Prostate gland (tissue), 2 donors: ENCODE data around the gene IQGAP1. TPM values are rescaled to one million over a fixed set of nuclear protein-coding genes. Genes with fewer than 3 reads are reported as not detected.

ENCODE experiments used
- DNase-seq: peaks from one replicate; pipeline ENCODE4 v3.0.0-alpha.2; 2019; ENCODE audit warnings: low spot score
- H3K27ac ChIP-seq, 2 donors: fragments of 200-600 bp; sonication (generic); 2 replicates each; pipeline ENCODE4 v1.5.1; 2017 to 2019
- H3K27me3 ChIP-seq: fragments of 200-600 bp; sonication (generic); replicated peaks from 2 replicates; pipeline ENCODE4 v1.5.1; 2019; ENCODE audit not compliant: insufficient read depth
- H3K36me3 ChIP-seq, 2 donors: fragments of 200-600 bp; sonication (generic); 1 replicate in 1 of 2; 2 replicates in 1 of 2; pipeline versions ENCODE4 v1.5.1 to v1.8.1; 2017 to 2019
- H3K4me1 ChIP-seq: fragments of 200-600 bp; sonication (generic); replicated peaks from 2 replicates; pipeline ENCODE4 v1.5.1; 2019
- H3K4me3 ChIP-seq, 2 donors: fragments of 200-600 bp; sonication (generic); 2 replicates each; pipeline ENCODE4 v1.5.1; 2017 to 2019
- H3K9me3 ChIP-seq: fragments of 200-600 bp; sonication (generic); 2 replicates; pipeline ENCODE4 v1.5.1; 2017
- POLR2A ChIP-seq: fragments of 450-650 bp; IDR thresholded peaks from one replicate; pipeline ENCODE4 v1.6.1; 2016; ENCODE audit warnings: antibody characterized with exemption, mild to moderate bottlenecking
- POLR2AphosphoS5 ChIP-seq: sonication (generic); formaldehyde crosslinking; IDR thresholded peaks from one replicate; pipeline ENCODE4 v1.6.1; 2017; ENCODE audit warnings: antibody characterized with exemption
- WGBS: methylation state at CpG from one replicate; pipeline ENCODE4 v1.1.5; 2018; 5-methylcytosine and 5-hydroxymethylcytosine counted together
- intact Hi-C: fragments of 100-400 bp; cut with DNase I; formaldehyde crosslinking; loops from one replicate; pipeline ENCODE4 v1.14.2; 2022
- total RNA-seq, 2 donors: library from RNA; depleted of rRNA; stranded (reverse); fragments of >200 nt; gene quantifications; one replicate each; pipeline ENCODE4 v1.1.0, GENCODE V29; 2016
- TF ChIP-seq, protein P1 (sequence below), 4 experiments: fragments of 200-600 bp in 2 of 4; fragments of 450-650 bp in 2 of 4; sonication (generic) in 2 of 4; IDR thresholded peaks; 1 replicate in 3 of 4; 2 replicates in 1 of 4; pipeline ENCODE4 v1.5.1; 2016 to 2019; ENCODE audit warnings: antibody characterized with exemption in 4 of 4, mild to moderate bottlenecking in 2 of 4, moderate library complexity in 2 of 4

IQGAP1 gene
- total RNA-seq, 2 donors from 2014 or later: 131 to 155 TPM

DNA sequence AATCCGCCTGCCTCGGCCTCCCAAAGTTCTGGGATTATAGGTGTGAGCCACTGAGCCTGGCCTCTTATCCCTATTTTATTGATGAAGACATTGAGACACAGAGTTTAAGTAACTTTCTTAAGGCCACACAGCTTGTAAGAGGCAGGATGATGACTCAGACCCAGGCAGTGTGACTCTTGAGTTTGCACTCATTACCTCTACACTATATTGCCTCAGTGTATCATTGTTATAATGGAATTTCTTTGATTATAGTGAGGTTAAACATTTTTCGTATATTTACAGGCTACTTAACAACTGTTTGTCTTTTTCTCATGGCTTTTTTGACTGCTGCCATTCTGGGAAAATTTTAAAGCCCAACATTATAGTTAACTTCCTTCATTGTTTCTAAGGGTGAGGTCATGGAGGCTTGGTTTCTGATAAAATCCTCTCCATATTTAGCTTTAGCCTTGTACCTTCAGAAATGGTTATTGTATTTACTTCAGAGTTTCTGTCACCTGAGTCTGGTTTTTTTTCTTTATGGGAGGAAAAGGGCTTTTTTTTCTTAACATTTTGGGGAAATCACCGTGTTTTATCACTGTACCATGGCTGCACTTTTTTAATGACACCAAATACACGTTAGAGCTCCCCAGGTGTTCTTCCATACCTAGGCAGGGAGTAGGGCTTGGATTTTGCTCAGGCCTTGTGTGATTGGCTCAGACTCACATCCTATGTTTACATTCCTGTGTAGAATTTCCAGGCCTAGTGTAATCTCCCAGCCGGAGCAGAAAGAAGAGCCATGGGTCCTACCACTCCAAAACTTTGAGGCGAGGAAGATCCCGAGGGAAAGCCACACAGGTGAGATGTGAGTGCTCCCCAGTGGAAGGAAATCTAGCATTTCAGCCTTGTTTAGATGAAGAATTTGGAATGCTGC, 29.7 kb upstream of the IQGAP1 start:
- H3K4me3 ChIP-seq: no peak overlapping the region
- H3K36me3 ChIP-seq: no peaks in the 10 kb centered on the region
- no peak overlapping the region for H3K27ac ChIP-seq
- WGBS: 65% methylated on average over 8 of the region's 8 CpGs
- H3K4me1 ChIP-seq: no peaks in the 10 kb centered on the region
- TF ChIP-seq, protein P1, sequence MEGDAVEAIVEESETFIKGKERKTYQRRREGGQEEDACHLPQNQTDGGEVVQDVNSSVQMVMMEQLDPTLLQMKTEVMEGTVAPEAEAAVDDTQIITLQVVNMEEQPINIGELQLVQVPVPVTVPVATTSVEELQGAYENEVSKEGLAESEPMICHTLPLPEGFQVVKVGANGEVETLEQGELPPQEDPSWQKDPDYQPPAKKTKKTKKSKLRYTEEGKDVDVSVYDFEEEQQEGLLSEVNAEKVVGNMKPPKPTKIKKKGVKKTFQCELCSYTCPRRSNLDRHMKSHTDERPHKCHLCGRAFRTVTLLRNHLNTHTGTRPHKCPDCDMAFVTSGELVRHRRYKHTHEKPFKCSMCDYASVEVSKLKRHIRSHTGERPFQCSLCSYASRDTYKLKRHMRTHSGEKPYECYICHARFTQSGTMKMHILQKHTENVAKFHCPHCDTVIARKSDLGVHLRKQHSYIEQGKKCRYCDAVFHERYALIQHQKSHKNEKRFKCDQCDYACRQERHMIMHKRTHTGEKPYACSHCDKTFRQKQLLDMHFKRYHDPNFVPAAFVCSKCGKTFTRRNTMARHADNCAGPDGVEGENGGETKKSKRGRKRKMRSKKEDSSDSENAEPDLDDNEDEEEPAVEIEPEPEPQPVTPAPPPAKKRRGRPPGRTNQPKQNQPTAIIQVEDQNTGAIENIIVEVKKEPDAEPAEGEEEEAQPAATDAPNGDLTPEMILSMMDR (IDR thresholded peaks at IDR 0.05): no peak
- TF ChIP-seq POLR2A (no peak), POLR2AphosphoS5 (no peak)
- no peaks in the 10 kb centered on the region for H3K27me3 ChIP-seq
- intact Hi-C loops: no loop called here
- no peak for DNase-seq
- H3K9me3 ChIP-seq: no peaks in the 10 kb centered on the region

DNA sequence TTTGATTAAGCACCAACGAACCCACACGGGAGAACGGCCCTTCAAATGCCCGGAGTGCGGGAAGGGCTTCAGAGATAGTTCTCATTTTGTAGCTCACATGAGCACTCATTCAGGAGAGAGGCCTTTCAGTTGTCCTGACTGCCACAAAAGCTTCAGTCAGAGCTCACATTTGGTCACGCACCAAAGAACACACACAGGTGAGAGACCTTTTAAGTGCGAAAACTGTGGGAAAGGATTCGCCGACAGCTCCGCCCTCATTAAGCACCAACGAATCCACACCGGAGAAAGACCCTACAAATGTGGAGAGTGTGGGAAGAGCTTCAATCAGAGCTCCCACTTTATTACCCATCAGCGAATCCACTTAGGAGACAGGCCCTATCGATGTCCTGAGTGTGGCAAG, 27.3 kb upstream of the IQGAP1 start:
- 81% methylated on average over 14 of the region's 14 CpGs for WGBS
- intact Hi-C loops: loop anchor here (5.0 kb wide), 2 partner anchors 102 to 122 kb away; no protein-coding TSS in a partner anchor
- no peak overlapping the region for H3K4me3 ChIP-seq
- no peaks in the 10 kb centered on the region for H3K9me3 ChIP-seq
- H3K36me3 ChIP-seq: no peaks in the 10 kb centered on the region
- DNase-seq: no peak
- no peak overlapping the region for H3K27ac ChIP-seq
- TF ChIP-seq, protein P1 (IDR thresholded peaks at IDR 0.05): no peak
- TF ChIP-seq POLR2AphosphoS5 (no peak), POLR2A (no peak)
- no peaks in the 10 kb centered on the region for H3K4me1 ChIP-seq
- no peaks in the 10 kb centered on the region for H3K27me3 ChIP-seq

DNA sequence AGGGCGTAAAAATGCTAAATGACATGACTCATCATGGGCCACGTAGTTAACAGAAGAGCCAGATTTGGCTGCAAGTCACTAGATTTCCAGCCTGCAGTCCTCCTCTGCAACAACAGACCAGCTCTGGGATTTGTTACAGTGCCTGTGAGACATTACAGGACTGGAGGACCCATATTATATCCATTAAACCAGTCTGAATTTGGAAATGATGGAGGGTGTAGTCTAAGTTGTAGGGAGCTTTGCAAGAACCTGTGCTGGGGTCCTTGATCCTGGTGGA, 25.2 kb upstream of the IQGAP1 start:
- Histone ChIP-seq H3K4me1 (no peaks in the 10 kb centered on the region), H3K4me3 (no peak overlapping the region), H3K27ac (no peak overlapping the region), H3K27me3 (no peaks in the 10 kb centered on the region), H3K36me3 (no peaks in the 10 kb centered on the region), H3K9me3 (no peaks in the 10 kb centered on the region)
- intact Hi-C loops: loop anchor here (5.0 kb wide), 2 partner anchors 99 to 119 kb away; no protein-coding TSS in a partner anchor
- DNase-seq: no peak
- 47% methylated on average over 2 of the region's 2 CpGs for WGBS
- TF ChIP-seq, protein P1 (IDR thresholded peaks at IDR 0.05): no peak
- TF ChIP-seq POLR2AphosphoS5: no peak
- no peak for TF ChIP-seq POLR2A

DNA sequence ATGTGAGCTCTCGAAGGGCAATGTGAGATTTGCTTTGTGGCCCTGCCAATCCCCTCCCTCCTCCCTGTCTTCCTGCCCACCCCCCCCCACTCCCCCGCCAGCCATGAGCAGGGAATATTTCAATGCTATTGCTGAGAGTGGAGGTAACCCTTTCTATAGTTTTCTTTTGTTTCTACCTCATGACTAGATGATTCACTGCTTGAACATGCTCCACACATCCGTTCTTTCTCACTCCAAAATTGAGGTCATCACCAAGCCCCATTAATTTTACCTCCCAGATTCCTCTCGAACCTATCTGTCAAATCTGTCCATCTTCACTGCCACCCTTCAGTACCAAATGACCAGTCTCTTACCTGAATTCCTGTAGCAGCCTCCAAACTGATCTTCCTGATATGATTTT, 23.8 kb upstream of the IQGAP1 start:
- Histone ChIP-seq H3K27ac (no peak overlapping the region), H3K4me3 (no peak overlapping the region), H3K4me1 (no peaks in the 10 kb centered on the region), H3K27me3 (no peaks in the 10 kb centered on the region), H3K9me3 (no peaks in the 10 kb centered on the region), H3K36me3 (no peaks in the 10 kb centered on the region)
- no peak for DNase-seq
- intact Hi-C loops: loop anchor here (5.0 kb wide), 2 partner anchors 98 to 118 kb away; no protein-coding TSS in a partner anchor
- no peak for TF ChIP-seq POLR2AphosphoS5
- TF ChIP-seq POLR2A: no peak
- WGBS: 47% methylated on average over 4 of the region's 4 CpGs

DNA sequence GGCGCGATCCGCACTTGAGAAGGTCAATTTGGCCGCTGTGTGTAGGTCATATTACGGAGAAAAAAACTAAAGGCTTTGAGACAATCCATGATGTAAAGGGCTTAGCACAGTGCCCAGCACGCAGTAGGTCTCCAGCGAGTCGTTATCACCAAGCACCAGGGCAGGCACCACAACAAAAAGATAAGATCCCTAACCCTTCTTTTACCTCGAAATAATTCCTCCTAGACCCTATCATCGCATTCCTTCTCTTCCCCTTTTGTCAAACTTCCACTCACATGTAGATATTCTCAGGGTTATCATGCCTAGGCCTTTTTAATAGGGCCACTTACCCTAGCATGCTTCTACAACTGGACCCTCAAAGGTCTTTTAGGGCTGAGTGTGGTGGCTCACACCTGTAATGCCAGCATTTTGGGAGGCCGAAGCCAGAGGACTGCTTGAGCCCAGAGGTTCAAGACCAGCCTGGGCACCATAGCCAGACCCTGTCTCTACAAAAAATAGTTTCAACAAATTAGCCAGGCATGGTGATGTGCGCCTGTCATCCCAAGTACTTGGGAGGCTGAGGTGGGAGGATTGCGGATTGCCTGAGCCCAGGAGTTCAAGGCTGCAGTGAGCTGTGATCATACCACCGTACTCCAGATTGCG, 22.5 kb upstream of the IQGAP1 start:
- TF ChIP-seq POLR2A (no peak), POLR2AphosphoS5 (no peak)
- TF ChIP-seq, protein P1 (IDR thresholded peaks at IDR 0.05): no peak
- H3K4me3 ChIP-seq: no peak overlapping the region
- intact Hi-C loops: no loop called here
- no peak for DNase-seq
- no peaks in the 10 kb centered on the region for H3K9me3 ChIP-seq
- no peaks in the 10 kb centered on the region for H3K4me1 ChIP-seq
- H3K27me3 ChIP-seq: no peaks in the 10 kb centered on the region
- H3K36me3 ChIP-seq: no peaks in the 10 kb centered on the region
- WGBS: 94% methylated on average over 15 of the region's 15 CpGs
- no peak overlapping the region for H3K27ac ChIP-seq
